HL-60 (cell line): ENCODE results near the gene TERT.

Experiments used
- POLR2AphosphoS5 ChIP-seq: IDR thresholded peaks from 2 replicates; pipeline ENCODE4 v1.6.1; 2012; ENCODE audit warnings: low read depth
- TF ChIP-seq, protein P1 (sequence below): IDR thresholded peaks from one replicate; pipeline ENCODE4 v1.5.1; 2011; ENCODE audit warnings: low read length, control low read depth, inconsistent platforms; ENCODE audit not compliant: insufficient read depth

DNA sequence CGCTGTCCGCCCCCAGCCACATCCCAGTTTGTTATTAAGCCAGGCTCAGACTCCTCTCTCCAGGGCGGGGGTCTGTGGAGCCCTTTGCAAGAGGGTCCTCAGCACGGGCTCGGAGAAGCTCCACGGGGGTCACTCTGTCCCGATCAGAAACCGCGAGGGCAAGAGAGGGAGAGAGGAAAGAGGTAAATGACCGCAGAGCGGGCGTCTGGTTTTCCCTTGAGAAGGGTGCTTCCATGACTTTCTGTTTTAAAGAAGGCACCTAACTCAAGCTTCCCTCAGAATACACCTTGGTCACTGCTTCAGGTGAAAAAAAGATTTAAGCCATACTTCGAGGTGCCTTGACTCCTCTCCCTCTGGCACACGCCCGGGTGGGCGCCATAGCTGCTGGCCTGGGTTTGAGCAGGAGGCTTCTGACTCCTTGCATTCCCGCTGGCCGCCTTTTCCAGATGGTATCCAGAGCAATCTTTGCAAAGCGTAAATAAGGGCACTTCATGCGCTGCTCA lies 5.8 kb upstream of the TERT start:
- TF ChIP-seq, protein P1, sequence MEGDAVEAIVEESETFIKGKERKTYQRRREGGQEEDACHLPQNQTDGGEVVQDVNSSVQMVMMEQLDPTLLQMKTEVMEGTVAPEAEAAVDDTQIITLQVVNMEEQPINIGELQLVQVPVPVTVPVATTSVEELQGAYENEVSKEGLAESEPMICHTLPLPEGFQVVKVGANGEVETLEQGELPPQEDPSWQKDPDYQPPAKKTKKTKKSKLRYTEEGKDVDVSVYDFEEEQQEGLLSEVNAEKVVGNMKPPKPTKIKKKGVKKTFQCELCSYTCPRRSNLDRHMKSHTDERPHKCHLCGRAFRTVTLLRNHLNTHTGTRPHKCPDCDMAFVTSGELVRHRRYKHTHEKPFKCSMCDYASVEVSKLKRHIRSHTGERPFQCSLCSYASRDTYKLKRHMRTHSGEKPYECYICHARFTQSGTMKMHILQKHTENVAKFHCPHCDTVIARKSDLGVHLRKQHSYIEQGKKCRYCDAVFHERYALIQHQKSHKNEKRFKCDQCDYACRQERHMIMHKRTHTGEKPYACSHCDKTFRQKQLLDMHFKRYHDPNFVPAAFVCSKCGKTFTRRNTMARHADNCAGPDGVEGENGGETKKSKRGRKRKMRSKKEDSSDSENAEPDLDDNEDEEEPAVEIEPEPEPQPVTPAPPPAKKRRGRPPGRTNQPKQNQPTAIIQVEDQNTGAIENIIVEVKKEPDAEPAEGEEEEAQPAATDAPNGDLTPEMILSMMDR = no peak
- no peak for TF ChIP-seq POLR2AphosphoS5
